ENCODE measurements around the gene HNF1A. TPM values are rescaled to one million over a fixed set of nuclear protein-coding genes. Genes with fewer than 3 reads are reported as not detected.

Gene HNF1A
- total RNA-seq, 2 experiments from 2014 or later = not detected

GRCh38 chr12:121000530-121000929 lies 22.2 kb downstream of the HNF1A start:
- ChIA-PET POLR2A (no interaction called here), CTCF (interaction anchor here (1.7 kb wide), 1 partner anchor 59 kb away, joined by 4 read pairs; no protein-coding TSS in a partner anchor)
- no peak overlapping the region for H3K27ac Mint-ChIP-seq

GRCh38 chr12:121001060-121001459 lies 22.7 kb downstream of the HNF1A start:
- no peak overlapping the region for H3K27ac Mint-ChIP-seq
- CTCF ChIA-PET = interaction anchor here (0.5 to 1.7 kb wide), 2 partner anchors 58 to 220 kb away, joined by 3 to 4 read pairs; no protein-coding TSS in a partner anchor
- POLR2A ChIA-PET = interaction anchor here (0.5 kb wide), 1 partner anchor 599 kb away, joined by 11 read pairs; no protein-coding TSS in a partner anchor
- H3K36me3 Mint-ChIP-seq (ENCODE audit: low read depth) = peaks cover 22% of the 10 kb centered on the region
- no peak overlapping the region for H3K4me3 Mint-ChIP-seq
- ATAC-seq (no peak), DNase-seq (no peak)
- H3K4me1 Mint-ChIP-seq = no peaks in the 10 kb centered on the region
- no peaks in the 10 kb centered on the region for H3K27me3 Mint-ChIP-seq
- intact Hi-C loops (cut with DNase I, micrococcal nuclease) = no loop called here
- no peaks in the 10 kb centered on the region for H3K9me3 Mint-ChIP-seq (ENCODE audit: low read depth)

More at GRCh38 chr12:121000530-121000929, 22.2 kb downstream of the HNF1A start:
- no peak overlapping the region for H3K4me3 Mint-ChIP-seq
- no peak for ATAC-seq
- H3K36me3 Mint-ChIP-seq (ENCODE audit: low read depth) = peaks cover 21% of the 10 kb centered on the region
- DNase-seq = no peak
- intact Hi-C loops (cut with DNase I, micrococcal nuclease) = no loop called here
- no peaks in the 10 kb centered on the region for H3K9me3 Mint-ChIP-seq (ENCODE audit: low read depth)
- H3K27me3 Mint-ChIP-seq = no peaks in the 10 kb centered on the region
- H3K4me1 Mint-ChIP-seq = no peaks in the 10 kb centered on the region

GRCh38 chr12:121001841-121002483 lies 23.6 kb downstream of the HNF1A start:
- H3K9me3 Mint-ChIP-seq (ENCODE audit: low read depth) = no peaks in the 10 kb centered on the region
- CTCF ChIA-PET = interaction anchor here (0.6 to 1.4 kb wide), 4 partner anchors 30 to 94 kb away, joined by 3 to 5 read pairs (median 4); no protein-coding TSS in a partner anchor
- H3K27me3 Mint-ChIP-seq = no peaks in the 10 kb centered on the region
- POLR2A ChIA-PET = no interaction called here
- peaks cover 28% of the 10 kb centered on the region for H3K36me3 Mint-ChIP-seq (ENCODE audit: low read depth)
- no peak overlapping the region for H3K27ac Mint-ChIP-seq
- ATAC-seq = no peak
- intact Hi-C loops (cut with DNase I, micrococcal nuclease) = no loop called here
- H3K4me1 Mint-ChIP-seq = no peaks in the 10 kb centered on the region
- no peak overlapping the region for H3K4me3 Mint-ChIP-seq
- no peak for DNase-seq

DNA sequence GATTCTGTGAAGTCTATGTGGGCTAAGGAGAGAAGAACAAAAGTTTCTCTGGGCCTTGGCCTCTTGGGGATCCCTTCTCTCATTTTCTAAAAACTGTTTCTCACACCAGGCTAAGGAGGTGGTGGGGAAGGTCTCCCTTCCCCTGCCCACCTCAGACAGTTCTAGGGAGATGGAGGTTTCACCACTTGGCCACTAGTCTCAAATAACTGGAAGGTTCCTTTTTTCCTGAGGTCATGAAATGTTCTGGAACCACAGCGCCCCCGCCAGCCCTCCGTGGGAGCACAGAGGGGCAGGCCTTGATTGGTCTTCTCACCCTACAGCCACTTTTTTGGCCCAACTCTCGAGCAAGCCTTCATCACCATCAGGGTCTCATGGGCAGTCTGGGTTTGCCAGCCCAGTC lies 25.3 kb downstream of the HNF1A start:
- Mint-ChIP-seq H3K4me3 (no peak overlapping the region), H3K27ac (no peak overlapping the region), H3K36me3 (ENCODE audit: low read depth) (peaks cover 42% of the 10 kb centered on the region), H3K27me3 (no peaks in the 10 kb centered on the region), H3K9me3 (ENCODE audit: low read depth) (no peaks in the 10 kb centered on the region), H3K4me1 (no peaks in the 10 kb centered on the region)
- no peak for ATAC-seq
- CTCF ChIA-PET = interaction anchor here (0.7 to 5.3 kb wide), 4 partner anchors 55 to 221 kb away, joined by 3 to 36 read pairs (median 4); partner anchors contain the start of gene P2RX7
- intact Hi-C loops (cut with DNase I, micrococcal nuclease) = no loop called here
- POLR2A ChIA-PET = no interaction called here
- no peak for DNase-seq

- Mint-ChIP-seq H3K9me3 (ENCODE audit: low read depth) (no peaks in the 10 kb centered on the region), H3K27me3 (no peaks in the 10 kb centered on the region), H3K4me3 (no peak overlapping the region), H3K4me1 (no peaks in the 10 kb centered on the region), H3K36me3 (ENCODE audit: low read depth) (peaks cover 49% of the 10 kb centered on the region), H3K27ac (no peak overlapping the region)
- ChIA-PET POLR2A (no interaction called here), CTCF (interaction anchor here (0.7 to 5.3 kb wide), 8 partner anchors 23 to 421 kb away, joined by 3 to 36 read pairs (median 4); partner anchors contain the start of gene P2RX7)
- ATAC-seq = no peak
- intact Hi-C loops (cut with DNase I, micrococcal nuclease) = no loop called here
- DNase-seq = no peak
Observed at GRCh38 chr12:121004253-121004815, 26.0 kb downstream of the HNF1A start.

GRCh38 chr12:121005346-121005815 lies 27.0 kb downstream of the HNF1A start:
- CTCF ChIA-PET = interaction anchor here (0.5 to 5.3 kb wide), 23 partner anchors 11 to 696 kb away, joined by 3 to 36 read pairs (median 4); partner anchors contain the start of gene C12orf43
- Mint-ChIP-seq H3K4me3 (no peak overlapping the region), H3K9me3 (ENCODE audit: low read depth) (no peaks in the 10 kb centered on the region), H3K27me3 (no peaks in the 10 kb centered on the region), H3K4me1 (no peaks in the 10 kb centered on the region), H3K27ac (peak overlapping the region; percentile 31), H3K36me3 (ENCODE audit: low read depth) (peaks cover 51% of the 10 kb centered on the region)
- POLR2A ChIA-PET = interaction anchor here (0.6 to 0.7 kb wide), 3 partner anchors 275 to 641 kb away, joined by 3 read pairs; no protein-coding TSS in a partner anchor
- ATAC-seq (peak; percentile 87), DNase-seq (peak; percentile 83)
- intact Hi-C loops (cut with DNase I, micrococcal nuclease) = loop anchor here (1.0 to 5.0 kb wide), 4 partner anchors 55 to 105 kb away; no protein-coding TSS in a partner anchor

DNA sequence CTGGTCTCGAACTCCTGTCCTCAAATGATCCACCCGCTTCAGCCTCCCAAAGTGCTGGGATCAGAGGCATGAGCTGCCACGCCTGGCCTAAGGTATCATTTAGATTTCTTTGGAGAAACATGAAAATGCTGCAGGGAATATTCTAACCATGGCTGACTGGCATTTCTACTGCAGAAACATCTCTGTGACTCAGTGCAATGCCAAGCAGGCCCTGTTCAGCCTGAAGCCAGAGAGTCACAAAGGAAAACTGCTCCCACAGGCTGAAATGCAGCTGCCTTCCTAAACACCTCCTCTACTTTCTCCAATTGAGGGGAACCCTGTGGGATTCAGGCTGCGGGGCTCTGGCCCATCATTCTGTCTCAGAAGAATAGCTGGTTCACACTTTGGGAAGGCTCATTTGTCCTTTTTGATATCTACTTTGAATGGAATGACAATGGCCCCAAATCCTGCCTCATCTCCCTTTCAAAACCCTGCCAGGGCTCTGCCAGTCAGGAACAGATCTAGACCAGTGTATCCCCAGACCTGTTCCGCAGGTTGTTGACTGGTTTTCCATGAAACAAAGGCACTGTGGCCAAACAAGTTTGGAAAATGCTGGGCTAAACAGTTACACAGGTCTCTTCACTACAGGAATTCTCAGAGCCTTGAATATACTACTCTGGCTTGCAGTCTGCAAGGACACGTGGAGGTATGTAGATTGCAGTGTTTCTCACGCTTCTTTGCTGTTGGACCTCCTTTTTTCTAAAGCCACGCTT lies 30.2 kb downstream of the HNF1A start:
- no peaks in the 10 kb centered on the region for H3K4me1 Mint-ChIP-seq
- no peak overlapping the region for H3K4me3 Mint-ChIP-seq
- ATAC-seq = no peak
- H3K9me3 Mint-ChIP-seq (ENCODE audit: low read depth) = no peaks in the 10 kb centered on the region
- intact Hi-C loops (cut with DNase I, micrococcal nuclease) = loop anchor here in 1 of 2 experiments (5.0 kb wide), 1 partner anchor 89 kb away; no protein-coding TSS in a partner anchor
- peaks cover 60% of the 10 kb centered on the region for H3K36me3 Mint-ChIP-seq (ENCODE audit: low read depth)
- ChIA-PET CTCF (interaction anchor here (0.6 kb wide), 1 partner anchor 298 kb away, joined by 3 read pairs; the partner anchor contains the start of gene UNC119B), POLR2A (no interaction called here)
- DNase-seq = no peak
- no peak overlapping the region for H3K27ac Mint-ChIP-seq
- no peaks in the 10 kb centered on the region for H3K27me3 Mint-ChIP-seq

DNA sequence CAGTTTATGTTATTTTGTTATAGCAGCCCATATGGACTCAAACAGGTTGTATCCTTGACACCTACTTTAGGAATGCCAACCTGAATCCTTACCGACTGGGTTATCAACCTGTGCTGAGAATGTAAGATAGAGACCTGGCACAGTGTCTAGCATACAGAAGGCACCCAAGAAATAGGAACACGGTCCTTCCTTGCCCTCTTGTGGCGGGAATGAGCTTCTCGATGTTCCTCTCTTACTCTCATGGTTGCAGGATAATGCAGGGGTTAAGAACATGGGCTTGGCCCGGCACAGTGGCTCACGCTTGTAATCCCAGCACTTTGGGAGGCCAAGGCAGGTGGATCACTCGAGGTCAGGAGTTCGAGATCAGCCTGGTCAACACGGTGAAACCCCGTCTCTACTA lies 31.4 kb downstream of the HNF1A start:
- ChIA-PET CTCF (interaction anchor here (0.6 to 2.0 kb wide), 3 partner anchors 50 to 540 kb away, joined by 3 to 11 read pairs (median 3); no protein-coding TSS in a partner anchor), POLR2A (interaction anchor here (0.7 kb wide), 1 partner anchor 25 kb away, joined by 4 read pairs; no protein-coding TSS in a partner anchor)
- DNase-seq = no peak
- H3K27me3 Mint-ChIP-seq = no peaks in the 10 kb centered on the region
- H3K9me3 Mint-ChIP-seq (ENCODE audit: low read depth) = no peaks in the 10 kb centered on the region
- H3K36me3 Mint-ChIP-seq (ENCODE audit: low read depth) = peaks cover 52% of the 10 kb centered on the region
- intact Hi-C loops (cut with DNase I, micrococcal nuclease) = loop anchor here in 1 of 2 experiments (5.0 kb wide), 1 partner anchor 88 kb away; no protein-coding TSS in a partner anchor
- no peak for ATAC-seq
- no peak overlapping the region for H3K27ac Mint-ChIP-seq
- peaks cover 2% of the 10 kb centered on the region for H3K4me1 Mint-ChIP-seq
- H3K4me3 Mint-ChIP-seq = no peak overlapping the region

DNA sequence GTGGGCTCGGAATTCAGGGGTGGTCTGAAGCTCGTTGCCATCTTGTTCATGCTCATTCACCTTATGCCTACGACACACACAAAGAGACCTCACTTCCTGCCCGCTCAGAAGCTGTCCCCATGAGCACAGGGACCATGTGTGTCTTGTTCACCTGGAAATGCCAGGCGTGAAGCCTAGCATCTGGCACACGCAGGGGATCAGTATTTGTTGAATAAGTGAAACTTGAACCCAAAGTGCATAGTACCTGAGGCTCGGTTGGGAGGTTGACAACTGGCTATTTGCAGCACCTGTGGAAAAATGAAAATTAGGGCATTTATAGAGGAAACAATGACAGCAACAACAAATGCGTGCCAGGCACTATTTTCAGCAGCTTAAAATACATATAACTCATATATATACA lies 32.5 kb downstream of the HNF1A start:
- CTCF ChIA-PET = interaction anchor here (2.0 kb wide), 1 partner anchor 49 kb away, joined by 11 read pairs; no protein-coding TSS in a partner anchor
- Mint-ChIP-seq H3K36me3 (ENCODE audit: low read depth) (peaks cover 47% of the 10 kb centered on the region), H3K27me3 (no peaks in the 10 kb centered on the region), H3K4me1 (peaks cover 12% of the 10 kb centered on the region), H3K4me3 (no peak overlapping the region), H3K27ac (no peak overlapping the region), H3K9me3 (ENCODE audit: low read depth) (no peaks in the 10 kb centered on the region)
- intact Hi-C loops (cut with DNase I, micrococcal nuclease) = no loop called here
- DNase-seq (no peak), ATAC-seq (no peak)
- POLR2A ChIA-PET = no interaction called here

GRCh38 chr12:121011820-121012219 lies 33.5 kb downstream of the HNF1A start:
- no peak overlapping the region for H3K4me3 Mint-ChIP-seq
- H3K9me3 Mint-ChIP-seq (ENCODE audit: low read depth) = no peaks in the 10 kb centered on the region
- no peaks in the 10 kb centered on the region for H3K27me3 Mint-ChIP-seq
- DNase-seq (no peak), ATAC-seq (no peak)
- CTCF ChIA-PET = interaction anchor here (0.7 kb wide), 1 partner anchor 37 kb away, joined by 3 read pairs; no protein-coding TSS in a partner anchor
- POLR2A ChIA-PET = no interaction called here
- no peak overlapping the region for H3K27ac Mint-ChIP-seq
- peaks cover 42% of the 10 kb centered on the region for H3K36me3 Mint-ChIP-seq (ENCODE audit: low read depth)
- intact Hi-C loops (cut with DNase I, micrococcal nuclease) = no loop called here
- H3K4me1 Mint-ChIP-seq = peaks cover 16% of the 10 kb centered on the region

- no peaks in the 10 kb centered on the region for H3K9me3 Mint-ChIP-seq (ENCODE audit: low read depth)
- intact Hi-C loops (cut with DNase I, micrococcal nuclease) = no loop called here
- ChIA-PET POLR2A (no interaction called here), CTCF (interaction anchor here (0.6 to 1.4 kb wide), 4 partner anchors 41 to 492 kb away, joined by 3 to 5 read pairs (median 4); no protein-coding TSS in a partner anchor)
- H3K27ac Mint-ChIP-seq = no peak overlapping the region
- no peak overlapping the region for H3K4me3 Mint-ChIP-seq
- DNase-seq (no peak), ATAC-seq (no peak)
- H3K27me3 Mint-ChIP-seq = no peaks in the 10 kb centered on the region
- peaks cover 26% of the 10 kb centered on the region for H3K36me3 Mint-ChIP-seq (ENCODE audit: low read depth)
- H3K4me1 Mint-ChIP-seq = peaks cover 16% of the 10 kb centered on the region
Observed at GRCh38 chr12:121013715-121014114, 35.4 kb downstream of the HNF1A start.

All from activated CD4-positive, alpha-beta T cell treated with anti-CD3 and anti-CD28 coated beads for 36 hours (primary cell).